Fibroblast of skin of right quadriceps (primary cell): ENCODE measurements around the gene COX19.
"Not testable (repeated sequence)": the region's sequence is repeated elsewhere in the genome, so short reads cannot be mapped to it uniquely, and the experiment has no call there.

Experiments
- DNase-seq: peaks from one replicate; pipeline ENCODE4 v3.0.0-alpha.2; 2013

The COX19 gene

DNA sequence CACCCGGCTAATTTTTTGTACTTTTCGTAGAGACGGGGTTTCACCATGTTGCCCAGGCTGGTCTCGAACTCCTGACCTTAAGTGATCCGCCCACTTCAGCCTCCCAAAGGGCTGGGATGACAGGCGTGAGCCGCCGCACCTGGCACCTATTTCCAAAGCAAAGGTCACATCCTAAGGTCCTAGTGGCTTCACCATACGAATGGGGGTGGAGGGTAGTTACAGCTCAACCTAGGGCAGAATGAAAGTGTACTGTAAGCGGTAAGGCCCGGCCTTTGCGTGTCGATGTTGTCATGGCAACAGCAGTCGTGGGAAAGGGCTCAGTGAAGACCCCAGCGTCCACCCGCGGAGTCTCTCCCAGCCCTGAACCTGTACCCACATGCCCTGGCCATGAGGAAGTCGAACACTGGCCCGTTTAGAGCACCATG is 1.6 kb upstream of the COX19 start:
- no peak for DNase-seq

DNA sequence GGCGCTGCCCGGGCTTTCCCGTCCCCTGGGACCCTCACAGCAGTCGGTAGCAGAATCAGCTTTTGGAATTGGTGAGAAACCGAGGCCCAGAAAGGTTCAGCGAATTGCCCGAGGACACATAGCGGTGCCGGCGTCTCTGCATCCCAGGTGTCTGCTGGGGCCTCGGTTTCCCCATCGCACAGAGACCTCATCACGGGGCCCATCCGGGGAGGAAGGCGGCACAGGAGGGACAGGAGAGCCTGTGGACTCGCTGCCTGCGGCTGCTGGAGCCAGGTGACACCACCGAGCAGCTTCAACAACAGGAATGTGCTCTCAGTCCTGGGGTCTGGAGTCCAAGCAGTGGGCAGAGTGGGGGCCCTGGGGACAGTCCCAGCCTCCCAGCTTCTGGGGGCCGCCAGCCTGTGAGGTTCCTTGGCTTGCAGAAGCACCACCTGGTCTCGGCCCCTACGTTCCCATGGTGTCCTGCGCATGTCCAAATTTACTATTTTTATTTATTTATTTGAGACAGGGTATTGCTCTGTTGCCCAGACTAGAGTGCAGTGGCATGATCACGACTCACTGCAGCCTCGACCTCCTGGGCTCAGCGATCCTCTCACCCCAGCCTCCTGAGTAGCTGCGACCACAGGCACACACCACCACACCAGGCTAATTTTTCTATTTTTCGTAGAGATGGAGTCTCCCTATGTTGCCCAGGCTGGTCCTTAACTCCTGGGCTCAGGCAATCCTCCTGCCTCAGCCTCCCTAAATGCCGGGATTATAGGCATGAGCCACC is 539 bp upstream of the COX19 start:
- no peak for DNase-seq

DNA sequence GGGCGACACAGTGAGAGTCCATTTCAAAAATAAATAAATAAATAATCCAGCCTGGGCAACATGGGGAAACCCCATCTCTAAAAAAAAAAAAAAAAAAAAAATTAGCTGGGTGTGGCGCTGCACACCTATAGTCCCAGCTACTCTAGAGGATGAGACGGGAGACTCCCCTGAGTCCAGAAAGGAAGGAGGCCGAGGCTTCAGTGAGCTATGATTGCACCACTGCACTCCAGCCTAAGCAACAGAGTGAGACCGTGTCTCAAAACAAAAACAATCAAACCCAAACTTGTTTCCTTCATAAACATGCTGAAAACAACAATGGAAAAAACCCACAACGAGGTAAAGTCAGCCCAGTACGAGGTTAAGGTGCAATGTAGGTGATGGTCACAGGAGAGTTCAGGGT is 1.2 kb downstream of the COX19 start:
- no peak for DNase-seq

DNA sequence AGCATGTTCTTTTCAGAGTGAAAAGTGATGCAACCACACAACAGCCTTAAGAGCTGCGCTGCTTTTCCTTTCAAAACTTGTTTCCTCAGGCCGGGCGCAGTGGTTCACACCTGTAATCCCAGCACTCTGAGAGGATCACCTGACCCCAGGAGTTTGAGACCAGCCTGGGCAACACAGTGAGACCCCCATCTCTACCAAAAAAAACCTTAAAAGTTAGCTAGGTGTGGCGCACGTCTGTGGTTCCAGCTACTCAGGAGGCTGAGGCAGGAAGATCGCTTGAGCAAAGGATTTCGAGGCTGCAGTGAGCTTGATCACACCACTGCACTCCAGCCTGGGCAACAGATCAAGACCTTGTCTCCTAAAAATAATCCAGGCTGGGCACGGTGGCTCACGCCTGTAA is 2.0 kb downstream of the COX19 start:
- DNase-seq, result no peak

DNA sequence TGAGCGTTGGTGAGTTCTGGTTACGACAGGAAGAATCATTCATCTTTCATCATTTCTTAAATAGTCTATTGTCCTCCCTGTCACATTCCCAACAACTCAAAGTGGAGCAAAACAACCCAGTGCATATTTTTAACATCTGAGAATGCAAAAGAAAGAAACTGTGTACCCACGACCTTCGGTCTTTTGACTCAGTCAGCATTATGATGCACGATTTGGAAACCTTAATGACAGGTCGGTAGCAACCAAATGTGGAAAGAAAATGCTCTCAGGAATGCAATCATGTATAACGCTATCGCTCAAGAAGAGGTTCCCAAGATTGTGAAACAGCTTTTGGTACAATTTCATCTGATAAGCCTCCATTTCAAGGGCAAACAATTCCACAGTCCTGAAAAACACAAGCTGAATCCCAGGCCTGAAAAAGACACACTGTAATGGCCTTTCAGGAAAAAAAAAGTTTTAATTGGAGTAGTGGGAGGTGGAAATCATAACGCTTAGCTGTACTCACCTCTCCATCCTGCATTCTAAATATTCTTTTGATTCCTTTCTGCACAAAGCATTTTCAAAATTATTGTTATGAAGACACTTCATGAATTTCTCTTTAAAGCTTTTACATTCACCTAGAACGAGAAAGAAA is 2.6 kb downstream of the COX19 start:
- no peak for DNase-seq

DNA sequence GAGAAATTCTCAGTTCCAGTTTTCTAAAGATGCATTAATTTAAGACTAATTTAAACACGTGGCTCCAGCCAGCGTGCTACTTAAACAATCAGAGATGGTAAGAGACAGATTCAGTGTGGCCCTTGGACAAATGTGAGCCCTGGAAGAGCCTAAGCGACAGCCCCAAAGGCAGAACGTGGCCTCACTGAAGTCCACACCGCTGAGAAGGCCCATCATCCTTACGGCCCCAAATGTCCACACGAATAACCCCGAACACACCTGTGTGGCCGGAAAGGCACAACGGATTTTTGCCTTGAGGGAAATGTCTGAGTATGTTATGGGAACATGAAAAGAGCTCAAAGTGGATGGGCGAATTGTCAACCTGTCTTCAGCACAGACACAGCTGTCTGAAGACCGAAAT is 3.2 kb downstream of the COX19 start:
- no peak for DNase-seq

DNA sequence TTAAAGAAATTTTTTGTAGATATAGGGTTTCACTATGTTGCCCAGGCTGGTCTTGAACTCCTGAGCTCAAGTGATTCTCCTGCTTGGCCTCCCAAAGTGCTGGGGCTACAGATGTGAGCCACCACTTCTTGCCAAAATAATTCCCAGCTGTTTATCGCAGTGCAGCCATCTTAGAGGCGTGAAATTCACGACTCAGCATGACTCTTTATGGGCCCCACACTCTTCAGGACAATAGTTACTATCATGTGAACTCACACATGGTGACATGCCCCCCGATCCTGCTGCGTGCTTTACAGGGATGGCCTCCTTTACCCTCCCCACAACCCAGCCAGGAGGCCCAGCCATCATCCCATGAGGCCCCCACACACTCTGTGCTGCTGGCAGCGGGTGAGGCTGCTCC is 4.6 kb downstream of the COX19 start:
- DNase-seq, result no peak

DNA sequence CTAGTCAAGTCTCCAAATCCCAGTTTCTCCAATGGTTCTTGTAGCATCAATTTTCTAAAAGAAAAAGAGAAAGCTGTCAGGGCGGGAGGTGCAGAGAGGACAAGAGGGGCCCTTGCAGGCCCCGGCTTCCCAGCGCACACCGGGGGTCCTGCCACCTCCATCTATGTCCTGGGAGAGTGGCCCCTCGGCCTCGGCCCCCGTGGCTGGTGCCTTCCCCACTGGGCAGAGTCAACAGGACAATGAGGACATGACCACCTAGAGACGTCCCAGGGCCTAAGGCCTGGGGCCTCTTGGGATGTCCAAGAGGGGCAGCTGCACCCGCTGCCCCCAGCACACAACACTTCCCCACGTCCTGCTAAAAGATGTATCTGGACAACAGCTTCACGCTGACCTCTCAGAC is 5.9 kb downstream of the COX19 start:
- no peak for DNase-seq

DNA sequence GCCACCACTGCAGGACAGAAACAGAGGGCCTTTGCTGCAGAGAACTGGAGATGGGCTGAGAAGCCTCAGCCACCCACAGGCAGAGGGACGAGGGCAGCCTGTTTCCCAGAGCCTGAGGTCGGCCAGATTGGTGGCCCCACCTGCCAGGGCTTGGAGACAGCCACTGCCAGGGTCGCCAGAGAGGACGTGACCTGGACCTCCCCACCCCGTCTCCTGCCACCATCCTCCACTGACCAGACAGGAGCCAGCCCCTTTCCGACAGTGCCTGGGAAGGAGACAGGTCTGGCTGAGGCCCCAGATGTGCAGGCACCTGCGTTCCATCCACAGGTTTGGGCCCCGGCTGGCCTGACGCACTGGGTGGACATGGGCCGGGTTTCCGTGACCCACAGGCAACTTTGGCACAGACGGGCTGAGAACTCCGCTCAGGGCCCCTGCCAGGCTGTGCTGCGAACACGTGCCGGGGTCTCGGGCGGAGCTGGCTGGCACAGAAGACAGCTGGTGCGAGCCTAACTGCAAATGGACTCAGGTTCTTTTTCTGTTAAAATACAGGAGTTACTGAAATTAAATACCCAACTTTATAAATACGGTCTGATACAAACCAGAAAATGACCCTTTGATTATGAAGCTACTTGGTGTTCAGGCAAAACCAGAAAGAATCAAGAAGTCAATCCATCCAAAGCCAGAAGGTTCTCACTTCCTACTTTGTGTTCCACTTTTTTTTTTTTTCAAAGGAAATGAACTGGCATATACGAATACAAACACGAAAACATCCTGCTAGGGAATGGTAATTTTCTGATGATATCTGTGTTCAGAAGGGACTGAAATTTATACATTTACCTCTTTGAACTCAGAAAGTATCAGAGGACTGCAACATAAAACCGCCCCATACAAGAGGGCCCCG is 6.9 kb downstream of the COX19 start:
- DNase-seq, result no peak

DNA sequence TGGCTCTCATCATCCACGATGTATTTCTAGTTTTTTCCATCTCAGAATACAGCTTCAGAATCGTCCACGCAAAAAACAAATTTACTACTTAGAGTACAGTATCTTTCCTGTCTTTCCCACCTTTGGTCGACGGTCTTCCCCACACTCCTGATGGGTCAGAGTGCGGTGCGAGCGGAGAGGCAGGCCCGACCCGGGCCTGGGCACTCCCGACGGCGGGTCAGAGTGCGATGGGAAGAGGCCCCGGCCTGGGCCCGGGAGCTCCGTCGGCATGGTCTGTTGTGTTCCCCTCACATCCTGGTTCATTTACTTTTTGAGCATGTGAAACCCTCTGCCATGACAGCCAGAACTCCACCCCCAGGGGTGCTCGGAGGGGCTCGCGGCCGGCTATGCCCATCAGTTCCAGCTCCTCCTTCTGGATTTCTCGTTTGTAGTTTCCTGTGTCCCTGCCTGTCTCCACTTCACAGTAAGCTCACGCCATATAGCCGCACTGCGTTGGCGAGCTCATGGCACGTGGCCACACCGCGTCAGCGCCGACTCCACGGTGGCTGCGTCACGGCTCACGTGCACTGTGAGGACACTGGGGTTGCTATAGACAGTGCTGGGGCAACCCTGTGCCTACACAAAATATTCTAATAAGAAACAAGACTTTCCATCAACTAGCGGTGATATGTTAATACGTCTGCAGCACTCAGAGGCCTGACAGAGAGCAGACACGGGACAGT is 7.8 kb downstream of the COX19 start:
- no peak for DNase-seq

DNA sequence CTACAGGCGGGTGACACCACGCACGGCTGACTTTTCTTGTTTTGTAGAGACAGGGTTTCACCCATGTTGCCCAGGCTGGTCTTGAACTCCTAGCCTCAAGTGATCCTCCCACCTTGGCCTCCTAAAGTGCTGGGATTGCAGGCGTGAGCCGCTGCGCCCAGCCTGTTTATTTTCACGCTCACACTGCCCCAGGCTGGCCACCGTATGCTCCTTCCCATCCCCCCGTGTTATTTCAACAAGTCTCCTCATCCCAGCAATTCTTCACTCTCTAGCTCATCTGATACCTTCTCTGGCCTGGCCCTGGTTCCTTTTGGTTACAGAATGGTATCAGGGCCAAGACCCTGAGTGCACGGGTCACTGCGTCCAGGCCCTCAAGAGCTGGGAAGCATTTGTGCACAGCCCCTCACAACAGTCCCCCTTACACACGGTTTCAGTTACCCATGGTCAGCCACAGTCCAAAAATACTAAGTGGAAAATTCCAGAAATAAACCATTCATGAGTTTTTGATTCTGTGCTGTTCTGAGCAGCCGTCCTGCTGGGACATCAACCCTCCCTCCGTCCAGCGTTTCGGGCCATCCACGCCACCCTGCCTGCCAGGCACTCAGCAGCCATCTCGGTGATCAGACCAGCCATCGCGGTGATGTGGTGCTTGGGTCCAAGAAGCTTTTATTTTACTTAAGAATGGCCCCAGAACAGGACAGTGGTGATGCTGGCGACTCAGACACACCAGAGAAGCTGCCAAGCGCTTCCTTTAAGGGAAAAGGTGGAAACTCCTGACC is 8.9 kb downstream of the COX19 start:
- DNase-seq, result no peak

DNA sequence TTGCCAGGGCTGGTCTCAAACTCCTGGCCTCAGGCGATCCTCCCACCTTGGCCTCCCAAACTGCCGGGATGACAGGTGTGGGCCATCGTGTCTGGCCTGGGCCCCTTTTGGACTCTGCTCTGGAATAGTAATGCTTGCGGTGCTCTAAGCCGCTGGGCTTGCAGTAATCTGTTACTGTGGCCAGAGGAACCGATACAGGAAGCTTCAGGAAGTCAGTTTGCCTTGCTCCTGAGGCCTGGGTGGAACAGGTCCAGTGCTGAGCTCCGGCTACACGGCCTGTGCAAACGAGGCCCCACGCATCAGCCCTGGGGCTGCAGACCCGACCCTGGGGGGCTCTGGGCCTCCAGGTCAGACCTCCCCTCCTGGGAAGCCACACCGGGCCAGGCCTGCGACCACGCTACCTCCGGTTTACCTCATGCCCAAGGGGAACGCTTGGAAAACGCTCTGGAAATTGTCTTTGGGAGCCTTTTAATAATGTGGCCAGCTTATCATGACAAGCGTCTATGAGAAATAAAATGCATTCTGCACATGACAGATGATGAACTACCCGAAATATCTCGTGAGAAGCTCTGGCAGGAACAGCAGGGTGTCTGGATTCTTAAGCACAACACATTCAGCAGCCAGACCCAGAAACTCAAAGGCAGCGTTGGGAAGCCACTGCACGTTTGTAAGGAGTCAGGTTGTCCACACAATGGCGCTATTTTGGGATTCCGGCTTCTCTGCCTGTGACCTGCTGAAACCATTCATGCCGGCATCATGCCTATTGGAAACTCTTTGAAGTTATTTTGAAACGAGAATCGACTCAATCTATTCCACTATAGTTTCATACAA is 10.7 kb downstream of the COX19 start:
- DNase-seq, result peak; percentile 30

DNA sequence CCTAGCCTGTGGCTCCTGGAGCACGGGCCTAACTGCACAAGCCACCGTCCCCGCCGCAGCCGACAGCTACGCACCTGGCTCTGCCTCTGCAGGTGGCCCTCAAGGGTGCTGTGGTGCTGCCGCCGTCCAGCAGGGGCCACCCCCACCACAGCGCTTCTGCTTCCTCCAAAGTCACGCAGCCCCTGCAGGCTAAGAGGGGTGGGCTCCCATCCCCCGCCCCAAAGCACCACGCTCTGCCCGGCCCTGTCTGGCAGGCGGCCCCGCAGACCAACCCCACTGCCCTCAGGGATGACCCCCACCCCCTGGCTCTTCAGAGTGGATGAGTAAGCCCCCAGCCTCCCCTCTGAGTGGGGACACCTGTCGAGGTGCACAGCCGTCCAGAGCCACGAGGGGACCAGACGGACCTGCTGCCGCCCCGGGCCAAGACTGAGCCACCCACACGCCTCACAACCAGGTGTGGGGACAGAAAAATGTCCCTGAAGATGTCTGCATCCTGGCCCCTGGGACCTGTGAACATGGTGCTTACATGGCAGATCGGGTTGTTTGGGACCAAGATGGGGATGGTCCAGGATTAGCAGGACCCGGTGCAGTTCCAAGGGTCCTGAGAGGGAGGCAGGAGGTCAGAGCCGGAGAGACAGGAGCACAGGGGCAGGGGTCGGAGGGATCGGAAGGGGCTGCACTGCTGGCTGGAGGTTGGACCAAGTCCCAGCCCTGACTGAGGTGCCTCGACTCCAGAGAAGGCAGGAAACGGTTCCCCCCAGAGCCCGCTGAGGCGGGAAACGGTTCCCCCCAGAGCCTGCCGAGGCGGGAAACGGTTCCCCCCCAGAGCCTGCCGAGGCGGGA is 11.9 kb downstream of the COX19 start:
- DNase-seq, result no peak

DNA sequence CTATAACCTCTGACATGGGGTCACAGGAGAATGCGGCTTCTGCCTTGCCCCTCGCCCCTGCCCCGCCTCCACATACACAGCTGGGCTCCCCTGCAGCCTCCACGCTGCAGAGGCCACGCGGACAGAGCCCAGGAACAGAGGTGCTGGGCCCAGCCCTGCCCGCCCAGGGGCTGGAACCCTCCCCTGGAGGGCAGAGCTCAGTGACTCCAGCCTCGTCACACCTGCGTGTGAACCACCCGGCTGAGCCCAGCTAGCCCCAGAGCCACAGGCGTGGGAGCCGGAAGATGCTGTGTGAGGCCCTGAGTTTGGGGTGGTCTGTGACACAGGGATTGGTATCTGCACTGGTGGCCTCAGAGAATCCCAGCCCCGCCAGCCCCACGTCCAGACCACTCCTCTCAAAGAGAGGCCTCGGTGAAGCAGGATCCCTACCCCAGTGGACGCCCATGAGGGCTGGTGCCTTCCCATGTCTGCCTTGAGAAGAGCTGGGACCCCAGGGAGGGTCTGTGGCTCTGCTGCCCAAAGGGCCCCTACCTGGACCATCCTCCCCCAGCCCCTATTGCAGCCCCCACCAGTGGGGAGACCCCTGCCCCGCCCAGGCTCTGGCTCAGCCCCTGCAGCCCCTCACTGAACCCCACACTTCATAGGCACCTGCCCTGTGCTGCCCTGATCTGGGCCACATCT is 12.8 kb downstream of the COX19 start:
- no peak for DNase-seq

DNA sequence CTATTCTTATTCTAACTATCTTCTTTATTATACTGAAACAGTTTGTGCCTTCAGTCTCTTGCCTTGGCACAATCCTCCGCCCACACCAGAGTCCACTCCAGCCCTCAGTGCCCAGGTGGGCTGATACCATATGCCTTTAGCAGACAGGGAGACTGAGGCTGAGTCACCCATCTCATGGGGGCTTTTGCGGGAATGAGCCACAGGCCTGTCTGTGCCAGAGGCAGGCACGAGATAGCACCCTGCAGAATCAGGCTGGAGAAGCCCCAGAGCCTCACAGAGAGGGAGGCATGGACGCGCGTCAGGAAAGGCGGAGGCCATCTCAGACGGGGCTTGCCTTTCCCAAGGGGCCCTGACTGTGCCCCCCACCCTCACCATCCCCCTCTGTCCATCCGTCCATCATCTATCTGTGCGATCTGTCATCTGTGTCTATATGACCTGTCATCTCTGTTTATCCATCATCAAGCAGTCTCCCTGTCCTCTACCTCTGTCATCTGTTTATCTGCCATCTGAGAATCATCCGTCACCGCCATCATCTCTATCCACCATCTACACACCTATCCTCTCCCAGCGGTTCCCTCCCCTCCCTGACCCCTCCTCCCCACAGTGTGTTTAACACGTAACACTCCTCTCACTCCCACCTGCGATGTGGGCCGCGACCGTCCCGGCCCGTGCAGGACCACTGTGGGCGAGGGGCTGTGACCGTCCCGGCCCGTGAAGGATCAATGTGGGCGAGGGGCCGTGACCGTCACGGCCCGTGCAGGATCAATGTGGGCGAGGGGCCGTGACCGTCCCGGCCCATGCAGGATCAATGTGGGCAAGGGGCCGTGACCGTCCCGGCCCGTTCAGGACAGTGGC is 13.6 kb downstream of the COX19 start:
- DNase-seq, result no peak

DNA sequence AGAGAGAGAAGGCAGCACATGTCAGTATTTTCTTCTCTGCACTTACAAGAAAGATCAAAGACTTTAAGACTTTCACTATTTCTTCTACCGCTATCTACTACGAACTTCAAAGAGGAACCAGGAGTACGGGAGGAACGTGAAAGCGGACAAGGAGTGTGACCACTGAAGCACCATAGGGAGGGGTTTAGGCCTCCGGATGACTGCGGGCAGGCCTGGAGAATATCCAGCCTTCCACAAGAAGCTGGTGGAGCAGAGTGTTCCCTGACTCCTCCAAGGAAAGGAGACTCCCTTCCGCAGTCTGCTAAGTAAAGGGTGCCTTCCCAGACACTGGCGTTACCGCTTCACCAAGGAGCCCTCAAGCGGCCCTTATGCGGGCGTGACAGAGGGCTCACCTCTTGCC is 14.4 kb downstream of the COX19 start:
- DNase-seq, result not testable (repeated sequence)

DNA sequence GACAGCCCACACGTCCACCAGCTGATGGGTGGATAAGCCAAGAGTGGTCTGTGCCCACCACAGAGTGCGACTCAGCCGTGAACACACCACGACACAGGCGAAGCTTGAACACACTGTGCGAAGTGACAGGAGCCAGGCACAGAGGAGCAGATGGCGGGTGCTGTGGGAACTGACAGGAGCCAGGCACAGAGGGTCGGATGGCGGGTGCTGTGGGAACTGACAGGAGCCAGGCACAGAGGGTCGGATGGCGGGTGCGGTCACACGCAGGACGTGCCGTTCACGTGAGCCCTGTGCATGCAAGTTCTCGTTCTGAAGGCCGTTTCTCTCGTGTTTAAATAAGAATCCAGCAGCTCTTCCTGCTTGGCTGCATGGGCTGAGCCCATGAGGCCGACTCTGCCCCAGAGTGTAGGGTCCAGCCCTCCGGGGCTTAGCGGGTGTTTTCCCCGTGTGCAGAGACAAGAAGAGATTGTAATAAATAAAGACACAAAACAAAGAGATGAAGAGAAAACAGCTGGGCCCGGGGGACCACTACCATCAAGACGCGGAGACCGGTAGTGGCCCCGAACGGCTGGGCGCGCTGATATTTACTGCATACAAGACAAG is 15.0 kb downstream of the COX19 start:
- DNase-seq, result no peak

DNA sequence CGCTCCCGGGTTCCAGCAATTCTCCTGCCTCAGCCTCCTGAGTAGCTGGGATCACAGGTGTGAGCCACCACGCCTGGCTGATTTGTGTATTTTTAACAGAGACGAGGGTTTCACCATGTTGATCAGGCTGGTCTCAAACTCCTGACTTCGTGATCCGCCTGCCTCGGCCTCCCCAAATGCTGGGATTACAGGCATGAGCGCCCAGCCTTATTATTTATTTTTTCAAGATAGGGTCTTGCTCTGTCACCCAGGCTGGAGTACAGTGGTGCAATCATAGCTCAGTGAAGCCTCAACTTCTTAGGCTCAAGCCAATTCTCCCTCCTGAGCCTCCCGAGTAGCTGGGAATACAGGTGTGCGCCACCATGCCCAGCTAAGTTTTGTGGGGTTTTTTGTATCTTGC is 15.6 kb downstream of the COX19 start:
- not testable (repeated sequence) for DNase-seq
